ENCODE measurements around the gene FBXL17. TPM values are rescaled to one million over a fixed set of nuclear protein-coding genes. Genes with fewer than 3 reads are reported as not detected.

FBXL17 gene
- total and polyA plus RNA-seq, 9 of the 15 experiments (the other 6 are each of a cell fraction or from before 2014, with no cell fraction given), result 0.32 to 5.4 (median 1.8) TPM

DNA sequence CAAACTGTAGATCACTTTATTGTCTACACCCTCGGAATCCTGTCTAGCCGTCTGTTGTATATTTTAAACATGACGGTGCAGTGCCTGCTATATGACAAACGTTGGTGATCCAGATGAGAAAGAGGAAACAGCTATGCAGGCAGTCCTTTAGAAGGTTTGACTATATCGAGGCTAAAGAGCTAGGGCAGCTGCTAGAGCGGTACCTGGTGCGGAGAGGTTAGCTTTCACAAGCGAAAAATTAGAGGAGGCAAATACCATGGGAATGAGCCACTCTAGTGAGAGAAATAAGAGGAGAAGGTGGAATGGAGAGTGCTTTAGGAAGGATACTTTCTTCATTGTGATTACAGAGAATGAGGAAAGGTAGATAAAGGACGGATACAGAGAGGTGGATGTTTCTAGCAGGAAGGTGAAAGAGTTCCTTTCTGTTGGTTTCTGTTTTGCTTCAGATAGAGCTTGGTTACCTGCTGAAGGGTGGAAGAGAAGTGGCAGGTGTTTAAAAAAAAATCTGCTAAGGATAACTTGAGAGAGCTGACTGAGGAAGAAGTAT, 959 bp upstream of the FBXL17 start:
- no peak for FAIRE-seq
- no peaks in the 10 kb centered on the region for H4K20me1 ChIP-seq (replicated peaks; ENCODE audit: control insufficient read depth, insufficient read depth, low read length)
- DNase-seq (ENCODE audit: extremely low read depth in 1 of 4, low spot score in 3 of 4), result peak in 3 of 4 experiments; percentile 7 to 8 (median 8)
- ATAC-seq, result no peak
- H3K9ac ChIP-seq (ENCODE audit: insufficient read depth in 1 of 2, low read depth in 2 of 2, low read length in 2 of 2), result peak overlapping the region; percentile 84 to 98; a peak in 3 of 4 replicates
- peaks cover 6% of the 10 kb centered on the region; the same call in 2 of the 3 replicates for H3K79me2 ChIP-seq (ENCODE audit: control insufficient read depth, insufficient read depth, low read length)
- no peaks in the 10 kb centered on the region for H3K27me3 ChIP-seq (ENCODE audit: control insufficient read depth in 2 of 2, insufficient read depth in 2 of 2, low read length in 2 of 2)
- intact Hi-C loops (cut with micrococcal nuclease), result loop anchor here (10.0 kb wide), 1 partner anchor 342 kb away; no protein-coding TSS in a partner anchor
- H3K4me1 ChIP-seq (replicated peaks in 1 of 2; ENCODE audit: control insufficient read depth in 2 of 2, insufficient read depth in 2 of 2, low read length in 2 of 2), result peaks cover 9 to 19% of the 10 kb centered on the region in 2 experiments
- peak overlapping the region; percentile 87 for H3K4me2 ChIP-seq (ENCODE audit: insufficient read depth, low read length)
- H3K27ac ChIP-seq (ENCODE audit: extremely low read depth, low read depth, low read length), result peak overlapping the region; percentile 96
- BruUV-seq (replicated peaks), result no TSS peak
- in situ Hi-C loops (cut with MboI), result no loop called here
- no peaks in the 10 kb centered on the region for H3K36me3 ChIP-seq (ENCODE audit: control insufficient read depth, insufficient read depth, low read length)
- no peaks in the 10 kb centered on the region for H3K9me3 ChIP-seq (replicated peaks; ENCODE audit: control insufficient read depth, insufficient read depth, low read depth, low read length)
- peak overlapping the region; percentile 95 for H2AFZ ChIP-seq (ENCODE audit: low read depth, low read length)
- H3K9me1 ChIP-seq (ENCODE audit: control insufficient read depth, insufficient read depth, low read length), result no peaks in the 10 kb centered on the region
- peak overlapping the region; percentile 78 for H3K4me3 ChIP-seq
- CTCF ChIA-PET (ENCODE audit: low intra/inter-chr PET ratio), result no interaction called here
- WGBS (ENCODE audit: insufficient coverage, low coverage, missing lambda C conversion rate), result 22% methylated on average over 9 of the region's 9 CpGs
- POLR2A ChIA-PET, result interaction anchor here (1.1 to 1.6 kb wide), 4 partner anchors 9 to 410 kb away, joined by 3 to 12 read pairs (median 4); no protein-coding TSS in a partner anchor
- TF ChIP-seq RB1 (IDR thresholded peaks at IDR 0.05; ENCODE audit: low read depth) (no peak), NR2F6 (CRISPR knock-in tag; IDR thresholded peaks at IDR 0.05) (no peak), ZNF699 (CRISPR knock-in tag; IDR thresholded peaks at IDR 0.05; ENCODE audit: insufficient replicate concordance) (no peak), HNRNPLL (IDR thresholded peaks at IDR 0.05; ENCODE audit: low read depth, low read length, poor library complexity, severe bottlenecking) (no peak), FUS (optimal IDR thresholded peaks at IDR 0.05; ENCODE audit: low read depth, low read length) (no peak), TEAD4 (IDR thresholded peaks at IDR 0.05; ENCODE audit: low read length) (no peak), TEAD4 (CRISPR knock-in tag; IDR thresholded peaks at IDR 0.05; ENCODE audit: borderline replicate concordance) (no peak), KAT2B (IDR thresholded peaks at IDR 0.05; ENCODE audit: low read depth, low read length) (no peak), KDM5B (IDR thresholded peaks at IDR 0.05; ENCODE audit: insufficient replicate concordance, low read depth, low read length) (no peak), SMARCC2 (IDR thresholded peaks at IDR 0.05; ENCODE audit: low read depth) (peak; percentile 18; the same call in 1 of the 2 replicates), MTF1 (CRISPR knock-in tag; IDR thresholded peaks at IDR 0.05; ENCODE audit: borderline replicate concordance) (no peak)
- TF ChIP-seq, protein P1, sequence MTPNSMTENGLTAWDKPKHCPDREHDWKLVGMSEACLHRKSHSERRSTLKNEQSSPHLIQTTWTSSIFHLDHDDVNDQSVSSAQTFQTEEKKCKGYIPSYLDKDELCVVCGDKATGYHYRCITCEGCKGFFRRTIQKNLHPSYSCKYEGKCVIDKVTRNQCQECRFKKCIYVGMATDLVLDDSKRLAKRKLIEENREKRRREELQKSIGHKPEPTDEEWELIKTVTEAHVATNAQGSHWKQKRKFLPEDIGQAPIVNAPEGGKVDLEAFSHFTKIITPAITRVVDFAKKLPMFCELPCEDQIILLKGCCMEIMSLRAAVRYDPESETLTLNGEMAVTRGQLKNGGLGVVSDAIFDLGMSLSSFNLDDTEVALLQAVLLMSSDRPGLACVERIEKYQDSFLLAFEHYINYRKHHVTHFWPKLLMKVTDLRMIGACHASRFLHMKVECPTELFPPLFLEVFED (CRISPR knock-in tag; conservative IDR thresholded peaks at IDR 0.05), result 0 out of 2 replicates have a peak, but pooled peaks have one; percentile 16
- TF ChIP-seq, protein P2, sequence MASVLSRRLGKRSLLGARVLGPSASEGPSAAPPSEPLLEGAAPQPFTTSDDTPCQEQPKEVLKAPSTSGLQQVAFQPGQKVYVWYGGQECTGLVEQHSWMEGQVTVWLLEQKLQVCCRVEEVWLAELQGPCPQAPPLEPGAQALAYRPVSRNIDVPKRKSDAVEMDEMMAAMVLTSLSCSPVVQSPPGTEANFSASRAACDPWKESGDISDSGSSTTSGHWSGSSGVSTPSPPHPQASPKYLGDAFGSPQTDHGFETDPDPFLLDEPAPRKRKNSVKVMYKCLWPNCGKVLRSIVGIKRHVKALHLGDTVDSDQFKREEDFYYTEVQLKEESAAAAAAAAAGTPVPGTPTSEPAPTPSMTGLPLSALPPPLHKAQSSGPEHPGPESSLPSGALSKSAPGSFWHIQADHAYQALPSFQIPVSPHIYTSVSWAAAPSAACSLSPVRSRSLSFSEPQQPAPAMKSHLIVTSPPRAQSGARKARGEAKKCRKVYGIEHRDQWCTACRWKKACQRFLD (CRISPR knock-in tag; IDR thresholded peaks at IDR 0.05), result 0 out of 2 replicates have a peak, but pooled peaks have one; percentile 28
- TF ChIP-seq, protein P3, sequence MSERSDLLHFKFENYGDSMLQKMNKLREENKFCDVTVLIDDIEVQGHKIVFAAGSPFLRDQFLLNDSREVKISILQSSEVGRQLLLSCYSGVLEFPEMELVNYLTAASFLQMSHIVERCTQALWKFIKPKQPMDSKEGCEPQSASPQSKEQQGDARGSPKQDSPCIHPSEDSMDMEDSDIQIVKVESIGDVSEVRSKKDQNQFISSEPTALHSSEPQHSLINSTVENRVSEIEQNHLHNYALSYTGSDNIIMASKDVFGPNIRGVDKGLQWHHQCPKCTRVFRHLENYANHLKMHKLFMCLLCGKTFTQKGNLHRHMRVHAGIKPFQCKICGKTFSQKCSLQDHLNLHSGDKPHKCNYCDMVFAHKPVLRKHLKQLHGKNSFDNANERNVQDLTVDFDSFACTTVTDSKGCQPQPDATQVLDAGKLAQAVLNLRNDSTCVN (CRISPR knock-in tag; IDR thresholded peaks at IDR 0.05), result peak; percentile 33; the same call in 1 of the 2 replicates
- TF ChIP-seq, protein P4, sequence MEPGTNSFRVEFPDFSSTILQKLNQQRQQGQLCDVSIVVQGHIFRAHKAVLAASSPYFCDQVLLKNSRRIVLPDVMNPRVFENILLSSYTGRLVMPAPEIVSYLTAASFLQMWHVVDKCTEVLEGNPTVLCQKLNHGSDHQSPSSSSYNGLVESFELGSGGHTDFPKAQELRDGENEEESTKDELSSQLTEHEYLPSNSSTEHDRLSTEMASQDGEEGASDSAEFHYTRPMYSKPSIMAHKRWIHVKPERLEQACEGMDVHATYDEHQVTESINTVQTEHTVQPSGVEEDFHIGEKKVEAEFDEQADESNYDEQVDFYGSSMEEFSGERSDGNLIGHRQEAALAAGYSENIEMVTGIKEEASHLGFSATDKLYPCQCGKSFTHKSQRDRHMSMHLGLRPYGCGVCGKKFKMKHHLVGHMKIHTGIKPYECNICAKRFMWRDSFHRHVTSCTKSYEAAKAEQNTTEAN (CRISPR knock-in tag; IDR thresholded peaks at IDR 0.05), result no peak

All from K562 (cell line).